ENCODE data around the gene ASIC4. TPM values are rescaled to one million over a fixed set of nuclear protein-coding genes. Genes with fewer than 3 reads are reported as not detected.
A peak's percentile ranks its signal among the peaks of the same experiment; 100 is the strongest.

The ASIC4 gene
- total and polyA plus RNA-seq, 2 of the 13 experiments (the other 11 are each of a cell fraction or from before 2014, with no cell fraction given), result 0.03 TPM; not detected in 1

- TF ChIP-seq AHDC1 (CRISPR knock-in tag; IDR thresholded peaks at IDR 0.05; ENCODE audit: borderline replicate concordance) (no peak), ZSCAN20 (CRISPR knock-in tag; IDR thresholded peaks at IDR 0.05; ENCODE audit: borderline replicate concordance) (no peak), EED (CRISPR knock-in tag; IDR thresholded peaks at IDR 0.05) (peak; percentile 17; the same call in 1 of the 2 replicates), GATA4 (IDR thresholded peaks at IDR 0.05; ENCODE audit: borderline replicate concordance, low read depth) (peak; percentile 84; the same call in 1 of the 2 replicates), SP1 (IDR thresholded peaks at IDR 0.05) (no peak), SP1 (CRISPR knock-in tag; IDR thresholded peaks at IDR 0.05) (peak; percentile 46; the same call in 1 of the 2 replicates), ZKSCAN8 (CRISPR knock-in tag; IDR thresholded peaks at IDR 0.05; ENCODE audit: borderline replicate concordance) (peak; percentile 45; the same call in 1 of the 2 replicates), PCBP1 (IDR thresholded peaks at IDR 0.05; ENCODE audit: borderline replicate concordance, low read depth, low read length) (peak; percentile 53; the same call in 1 of the 2 replicates), ZNF556 (CRISPR knock-in tag; IDR thresholded peaks at IDR 0.05; ENCODE audit: borderline replicate concordance) (peak; percentile 90; the same call in 1 of the 2 replicates), ZNF274 (CRISPR knock-in tag; IDR thresholded peaks at IDR 0.05) (peak; percentile 42; the same call in 1 of the 2 replicates), AGO2 (optimal IDR thresholded peaks at IDR 0.05; ENCODE audit: low read depth, low read length) (no peak), HNF1B (CRISPR knock-in tag; IDR thresholded peaks at IDR 0.05) (peak; percentile 77; the same call in 1 of the 2 replicates), HDAC2 (CRISPR knock-in tag; IDR thresholded peaks at IDR 0.05) (peak; percentile 77), ZNF335 (CRISPR knock-in tag; IDR thresholded peaks at IDR 0.05) (no peak), ATF7-NPFF (CRISPR knock-in tag; IDR thresholded peaks at IDR 0.05; ENCODE audit: low read depth) (no peak; the same call in 1 of the 2 replicates), SIX4 (CRISPR knock-in tag; IDR thresholded peaks at IDR 0.05) (no peak), HNRNPLL (IDR thresholded peaks at IDR 0.05; ENCODE audit: low read depth, low read length, poor library complexity, severe bottlenecking) (peak; percentile 77), ZNF746 (CRISPR knock-in tag; IDR thresholded peaks at IDR 0.05) (peak; percentile 91), ZIK1 (CRISPR knock-in tag; IDR thresholded peaks at IDR 0.05; ENCODE audit: borderline replicate concordance, low read depth) (no peak), ZNF605 (CRISPR knock-in tag; IDR thresholded peaks at IDR 0.05) (peak; percentile 93), ZNF788 (CRISPR knock-in tag; IDR thresholded peaks at IDR 0.05; ENCODE audit: borderline replicate concordance) (peak; percentile 71; the same call in 1 of the 2 replicates)
Measured at GRCh38 chr2:219571311-219572236, 57.3 kb downstream of the ASIC4 start, which contains the start of gene OBSL1 (continued).

Data from HepG2 (cell line).